Fibroblast of lung (primary cell): ENCODE results near the gene ICAM2.

Experiments used
- CTCF ChIP-seq, 2 donors: IDR thresholded peaks in 1 of 2; conservative IDR thresholded peaks in 1 of 2; 1 replicate in 1 of 2; 2 replicates in 1 of 2; pipeline ENCODE4 v1.5.1; 2011 to 2012; ENCODE audit warnings: low read length in 2 of 2, control low read depth in 1 of 2, inconsistent platforms in 1 of 2, low read depth in 1 of 2, mild to moderate bottlenecking in 1 of 2
- EZH2 ChIP-seq: IDR thresholded peaks from 2 replicates; pipeline ENCODE4 v1.5.1; 2012; ENCODE audit warnings: low read length, control low read depth, mild to moderate bottlenecking; ENCODE audit errors: missing control alignments

- TF ChIP-seq CTCF (conservative IDR thresholded peaks at IDR 0.05 in 1 of 2, IDR thresholded peaks at IDR 0.05 in 1 of 2; ENCODE audit: low read depth in 1 of 2, low read length in 2 of 2) (peak in 1 of 2 donors; percentile 6), EZH2 (no peak)
Measured at GRCh38 chr17:63984651-63985386, 35.6 kb downstream of the ICAM2 start.
